Sigmoid colon (tissue), 7 donors: ENCODE measurements around the gene GHRH. TPM values are rescaled to one million over a fixed set of nuclear protein-coding genes. Genes with fewer than 3 reads are reported as not detected.

Experiments used
- DNase-seq: peaks from one replicate; pipeline ENCODE4 v3.0.0-alpha.2; 2019
- H3K27ac ChIP-seq, 4 donors: fragments of 200-600 bp; sonication (generic); one replicate each; pipeline ENCODE4 v1.5.1; 2016 to 2019; ENCODE audit warnings: mild to moderate bottlenecking in 1 of 4
- H3K27me3 ChIP-seq, 3 donors: fragments of 200-600 bp; sonication (generic); one replicate each; pipeline ENCODE4 v1.5.1; 2019; ENCODE audit warnings: mild to moderate bottlenecking in 1 of 3
- H3K36me3 ChIP-seq, 4 donors: fragments of 200-600 bp; sonication (generic); one replicate each; pipeline ENCODE4 v1.5.1; 2016 to 2019
- H3K4me1 ChIP-seq, 4 donors: fragments of 200-600 bp; sonication (generic); one replicate each; pipeline ENCODE4 v1.5.1; 2017 to 2019
- H3K4me3 ChIP-seq, 4 donors: fragments of 200-600 bp; sonication (generic); one replicate each; pipeline ENCODE4 v1.5.1; 2017 to 2019; ENCODE audit warnings: mild to moderate bottlenecking in 2 of 4, moderate library complexity in 1 of 4
- H3K9me3 ChIP-seq, 4 donors: fragments of 200-600 bp in 3 of 4; sonication (generic) in 3 of 4; one replicate each; pipeline versions ENCODE4 v1.5.1 to v1.6.1; 2013 to 2019
- EP300 ChIP-seq, 4 donors: sonication (generic); formaldehyde crosslinking; IDR thresholded peaks; one replicate each; pipeline ENCODE4 v1.6.1; 2017; ENCODE audit warnings: antibody characterized with exemption in 4 of 4
- POLR2A ChIP-seq, 2 donors: fragments of 450-650 bp; IDR thresholded peaks; one replicate each; pipeline ENCODE4 v1.6.1; 2016; ENCODE audit warnings: antibody characterized with exemption in 2 of 2, mild to moderate bottlenecking in 2 of 2, moderate library complexity in 2 of 2
- POLR2AphosphoS5 ChIP-seq, 4 donors: sonication (generic); formaldehyde crosslinking; IDR thresholded peaks; one replicate each; pipeline ENCODE4 v1.6.1; 2017; ENCODE audit warnings: antibody characterized with exemption in 4 of 4
- whole genome bisulfite sequencing, 2 donors: extraction: QIAGEN DNeasy Blood & Tissue Kit; methylation state at CpG; one replicate each; pipeline ENCODE4 v1.1.7; 2013; 5-methylcytosine and 5-hydroxymethylcytosine counted together
- intact Hi-C: fragments of 100-400 bp; cut with DNase I; formaldehyde crosslinking; loops from one replicate; pipeline ENCODE4 v1.15.1; 2023
- polyA plus RNA-seq, 3 donors: library from polyadenylated mRNA; stranded (reverse); fragments of 200-250 nt; gene quantifications; one replicate each; pipeline ENCODE4 v1.2.3, GENCODE V29; 2013
- total RNA-seq, 4 donors: library from RNA; depleted of rRNA; stranded (reverse); fragments of >200 nt; gene quantifications; one replicate each; pipeline ENCODE4 v1.1.0, GENCODE V29; 2016
- TF ChIP-seq, protein P1 (sequence below), 4 experiments: fragments of 450-650 bp in 3 of 4; fragments of 200-600 bp in 1 of 4; IDR thresholded peaks; one replicate each; pipeline ENCODE4 v1.5.1; 2016 to 2019; ENCODE audit warnings: antibody characterized with exemption in 4 of 4, mild to moderate bottlenecking in 3 of 4, moderate library complexity in 2 of 4
- donor health status: healthy with polysubstance abuse.
- donor health status: Bipolar disorder and iron deficiency.
- donor health status: healthy.

The GHRH gene
- total and polyA plus RNA-seq, 7 donors: not detected

DNA sequence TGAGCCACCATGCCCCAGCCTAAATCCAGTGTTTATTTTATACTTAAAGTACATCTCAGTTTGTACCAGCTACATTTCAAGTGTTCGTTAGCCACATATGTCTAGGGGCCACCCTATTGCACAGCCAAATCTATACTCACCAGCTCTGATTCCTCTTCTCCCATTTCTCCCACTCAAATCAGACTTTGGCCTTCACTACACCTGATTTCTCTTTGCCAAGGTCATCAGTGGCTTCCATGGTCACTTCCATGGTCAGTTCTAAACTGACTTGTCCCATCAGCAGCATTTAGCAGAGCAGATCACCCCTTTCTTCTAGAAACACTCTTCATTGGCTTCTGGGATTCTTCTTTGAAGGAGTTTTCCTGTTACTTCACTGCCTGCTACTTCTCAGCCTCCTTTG is 14.1 kb downstream of the GHRH start:
- H3K4me1 ChIP-seq: peaks cover 0 to 14% (median 8%) of the 10 kb centered on the region in 4 donors
- no peaks in the 10 kb centered on the region for H3K9me3 ChIP-seq
- intact Hi-C loops: no loop called here
- WGBS, 2 donors: 80 to 92% methylated on average over 1 of the region's 1 CpG
- no peak overlapping the region for H3K4me3 ChIP-seq
- no peak overlapping the region for H3K27ac ChIP-seq
- peaks cover 0 to 9% (median under 1%) of the 10 kb centered on the region in 4 donors for H3K36me3 ChIP-seq
- TF ChIP-seq EP300 (IDR thresholded peaks at IDR 0.05) (no peak), POLR2AphosphoS5 (IDR thresholded peaks at IDR 0.05) (no peak), POLR2A (IDR thresholded peaks at IDR 0.05) (no peak)
- TF ChIP-seq, protein P1, sequence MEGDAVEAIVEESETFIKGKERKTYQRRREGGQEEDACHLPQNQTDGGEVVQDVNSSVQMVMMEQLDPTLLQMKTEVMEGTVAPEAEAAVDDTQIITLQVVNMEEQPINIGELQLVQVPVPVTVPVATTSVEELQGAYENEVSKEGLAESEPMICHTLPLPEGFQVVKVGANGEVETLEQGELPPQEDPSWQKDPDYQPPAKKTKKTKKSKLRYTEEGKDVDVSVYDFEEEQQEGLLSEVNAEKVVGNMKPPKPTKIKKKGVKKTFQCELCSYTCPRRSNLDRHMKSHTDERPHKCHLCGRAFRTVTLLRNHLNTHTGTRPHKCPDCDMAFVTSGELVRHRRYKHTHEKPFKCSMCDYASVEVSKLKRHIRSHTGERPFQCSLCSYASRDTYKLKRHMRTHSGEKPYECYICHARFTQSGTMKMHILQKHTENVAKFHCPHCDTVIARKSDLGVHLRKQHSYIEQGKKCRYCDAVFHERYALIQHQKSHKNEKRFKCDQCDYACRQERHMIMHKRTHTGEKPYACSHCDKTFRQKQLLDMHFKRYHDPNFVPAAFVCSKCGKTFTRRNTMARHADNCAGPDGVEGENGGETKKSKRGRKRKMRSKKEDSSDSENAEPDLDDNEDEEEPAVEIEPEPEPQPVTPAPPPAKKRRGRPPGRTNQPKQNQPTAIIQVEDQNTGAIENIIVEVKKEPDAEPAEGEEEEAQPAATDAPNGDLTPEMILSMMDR (IDR thresholded peaks at IDR 0.05): no peak
- DNase-seq: no peak
- no peaks in the 10 kb centered on the region for H3K27me3 ChIP-seq

DNA sequence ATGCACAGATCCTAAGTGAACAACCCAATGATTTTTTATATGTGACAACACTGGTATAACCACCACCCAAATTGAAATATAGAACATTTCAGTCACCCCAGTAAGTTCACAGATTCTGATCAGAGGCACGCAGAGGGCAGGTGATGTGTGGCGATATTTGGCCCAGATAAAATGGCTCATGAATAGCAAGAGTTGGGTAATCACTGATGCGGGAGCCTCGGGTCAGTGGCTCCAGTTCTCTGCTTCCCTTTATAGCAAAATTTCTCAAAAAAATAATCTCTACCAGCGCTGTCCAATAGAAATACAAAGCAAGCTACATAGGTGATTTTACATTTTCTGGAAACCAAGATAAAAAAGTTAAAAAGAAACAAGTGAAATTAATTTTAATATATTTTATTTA is 14.9 kb downstream of the GHRH start:
- 92 to 97% methylated on average over 5 of the region's 5 CpGs for whole genome bisulfite sequencing, 2 donors
- no peaks in the 10 kb centered on the region for H3K27me3 ChIP-seq
- peaks cover 0 to 17% (median 5%) of the 10 kb centered on the region in 4 donors for H3K36me3 ChIP-seq
- H3K27ac ChIP-seq: no peak overlapping the region
- peaks cover 0 to 14% (median 8%) of the 10 kb centered on the region in 4 donors for H3K4me1 ChIP-seq
- intact Hi-C loops: no loop called here
- DNase-seq: no peak
- TF ChIP-seq EP300 (IDR thresholded peaks at IDR 0.05): no peak
- TF ChIP-seq POLR2AphosphoS5 (IDR thresholded peaks at IDR 0.05): no peak
- TF ChIP-seq POLR2A (IDR thresholded peaks at IDR 0.05): no peak
- TF ChIP-seq, protein P1 (IDR thresholded peaks at IDR 0.05): no peak
- no peaks in the 10 kb centered on the region for H3K9me3 ChIP-seq
- no peak overlapping the region for H3K4me3 ChIP-seq

DNA sequence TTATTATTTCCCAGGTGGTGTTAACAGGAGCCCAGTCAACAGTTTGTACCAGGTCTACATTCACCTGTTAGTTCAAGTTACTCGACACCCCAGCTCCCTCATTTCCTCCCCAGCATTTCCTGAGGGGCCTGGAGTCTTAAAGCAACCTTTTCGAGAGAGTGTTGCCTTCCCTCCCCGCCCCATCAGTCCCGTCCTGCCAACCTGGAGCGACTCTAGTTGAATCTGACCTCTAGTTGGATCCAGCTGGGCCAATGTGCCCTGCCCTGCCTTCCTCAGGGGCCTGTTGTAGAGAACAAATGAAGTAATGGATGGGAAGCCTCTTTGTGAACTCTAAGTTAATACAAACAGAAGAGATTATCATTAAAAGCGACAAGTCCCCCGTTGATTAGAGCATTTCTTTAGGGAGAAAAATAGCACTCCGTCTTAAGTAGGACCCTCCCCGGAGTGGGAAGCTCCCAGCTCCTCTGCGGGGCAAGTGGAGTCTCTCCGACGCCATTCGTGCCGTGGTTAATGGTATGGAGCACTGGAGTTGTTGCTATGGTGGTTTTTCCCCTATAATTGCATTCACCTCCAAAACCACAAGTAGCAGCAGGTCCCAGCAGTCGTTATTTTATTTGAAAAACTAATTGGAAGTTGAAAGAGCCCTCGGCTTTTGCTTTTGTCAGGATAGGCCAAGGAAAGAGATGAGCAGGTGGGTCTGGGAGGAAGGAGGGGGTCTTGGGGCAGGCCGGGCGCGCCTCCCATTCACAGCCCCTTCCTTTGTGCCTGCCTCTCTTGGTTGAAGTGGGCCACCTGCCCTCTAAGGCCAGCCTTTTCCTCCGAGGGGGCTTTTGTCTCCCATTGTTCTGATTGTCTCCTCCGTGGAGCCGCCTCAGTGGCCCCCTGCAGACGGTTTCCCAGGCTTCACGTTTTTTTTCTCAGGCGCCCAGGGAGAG is 16.1 kb downstream of the GHRH start:
- H3K27ac ChIP-seq: no peak overlapping the region
- H3K27me3 ChIP-seq: no peaks in the 10 kb centered on the region
- no peak overlapping the region for H3K4me3 ChIP-seq
- peaks cover 0 to 14% (median 8%) of the 10 kb centered on the region in 4 donors for H3K4me1 ChIP-seq
- intact Hi-C loops: no loop called here
- TF ChIP-seq, protein P1 (IDR thresholded peaks at IDR 0.05): no peak
- no peak for TF ChIP-seq POLR2A (IDR thresholded peaks at IDR 0.05)
- no peak for TF ChIP-seq EP300 (IDR thresholded peaks at IDR 0.05)
- no peak for TF ChIP-seq POLR2AphosphoS5 (IDR thresholded peaks at IDR 0.05)
- H3K36me3 ChIP-seq: peaks cover 0 to 29% (median 13%) of the 10 kb centered on the region in 4 donors
- WGBS, 2 donors: 88 to 91% methylated on average over 25 of the region's 25 CpGs
- H3K9me3 ChIP-seq: no peaks in the 10 kb centered on the region
- DNase-seq: no peak

DNA sequence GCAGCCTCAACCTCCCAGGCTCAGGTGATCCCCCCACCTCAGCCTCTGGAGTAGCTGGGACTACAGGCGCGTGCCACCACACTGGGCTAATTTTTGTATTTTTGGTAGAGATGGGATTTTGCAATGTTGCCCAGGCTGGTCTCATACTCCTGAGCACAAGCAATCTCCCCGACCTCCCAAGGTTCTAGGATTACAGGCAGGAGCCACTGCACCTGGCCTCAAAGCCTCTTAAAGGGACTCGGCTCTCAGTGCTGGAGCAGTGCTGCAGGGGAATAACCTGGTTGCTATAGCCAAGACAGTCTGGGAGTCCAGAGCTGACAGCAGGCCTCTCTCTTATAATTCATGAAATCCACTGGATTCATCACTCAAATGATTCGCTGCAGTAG is 17.0 kb downstream of the GHRH start:
- WGBS, 2 donors: 88 to 89% methylated on average over 5 of the region's 5 CpGs
- no peaks in the 10 kb centered on the region for H3K27me3 ChIP-seq
- H3K4me3 ChIP-seq: no peak overlapping the region
- no peak overlapping the region for H3K27ac ChIP-seq
- peaks cover 0 to 39% (median 19%) of the 10 kb centered on the region in 4 donors for H3K36me3 ChIP-seq
- no peak for DNase-seq
- H3K4me1 ChIP-seq: peaks cover 0 to 14% (median 8%) of the 10 kb centered on the region in 4 donors
- TF ChIP-seq EP300 (IDR thresholded peaks at IDR 0.05) (no peak), POLR2A (IDR thresholded peaks at IDR 0.05) (no peak), POLR2AphosphoS5 (IDR thresholded peaks at IDR 0.05) (no peak)
- TF ChIP-seq, protein P1 (IDR thresholded peaks at IDR 0.05): no peak
- no peaks in the 10 kb centered on the region for H3K9me3 ChIP-seq
- intact Hi-C loops: no loop called here
